Smooth muscle cell of the brain vasculature (primary cell): ENCODE data around the gene ALOX5AP.
A peak's percentile ranks its signal among the peaks of the same experiment; 100 is the strongest.

Experiments used
- DNase-seq: peaks from one replicate; pipeline ENCODE4 v3.0.0-alpha.2; 2012; ENCODE audit warnings: low read depth, low spot score

The ALOX5AP gene

DNA sequence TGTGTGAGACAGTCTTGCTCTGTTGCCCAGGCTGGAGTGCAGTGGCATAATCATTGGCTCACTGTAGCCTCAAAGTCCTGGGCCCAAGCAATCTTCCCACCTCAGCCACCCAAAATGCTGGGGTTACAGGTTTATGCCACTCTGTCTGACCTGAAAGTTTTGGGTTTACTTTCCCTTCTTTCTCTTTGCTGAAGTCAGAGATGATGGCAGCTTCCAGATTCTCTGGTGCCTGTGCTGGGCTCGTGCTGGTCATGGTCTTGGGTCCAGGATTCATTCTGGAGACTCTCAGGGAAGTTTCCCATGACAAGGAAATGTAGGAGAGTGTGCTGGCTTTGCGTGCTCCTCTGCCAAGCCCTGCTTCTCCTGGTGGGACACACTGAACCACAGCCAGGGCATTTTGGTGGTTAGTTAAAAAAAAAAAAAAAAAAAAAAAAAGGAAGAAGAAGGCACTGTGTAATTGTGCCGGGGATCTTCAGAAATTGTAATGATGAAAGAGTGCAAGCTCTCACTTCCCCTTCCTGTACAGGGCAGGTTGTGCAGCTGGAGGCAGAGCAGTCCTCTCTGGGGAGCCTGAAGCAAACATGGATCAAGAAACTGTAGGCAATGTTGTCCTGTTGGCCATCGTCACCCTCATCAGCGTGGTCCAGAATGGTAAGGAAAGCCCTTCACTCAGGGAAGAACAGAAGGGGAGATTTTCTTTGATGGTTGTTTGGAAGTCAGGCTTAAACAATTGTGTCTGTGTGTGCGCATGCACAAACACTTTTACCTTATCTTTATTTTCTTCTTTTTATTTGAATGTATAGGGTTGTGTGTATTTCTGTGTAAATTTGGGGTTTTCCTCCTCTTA is at the start of gene ALOX5AP:
ALOX5AP (plus strand) TSS at position 519 of the 847 bp plus-strand sequence; CDS start at position 582, 63 bp downstream.
- no peak for DNase-seq

DNA sequence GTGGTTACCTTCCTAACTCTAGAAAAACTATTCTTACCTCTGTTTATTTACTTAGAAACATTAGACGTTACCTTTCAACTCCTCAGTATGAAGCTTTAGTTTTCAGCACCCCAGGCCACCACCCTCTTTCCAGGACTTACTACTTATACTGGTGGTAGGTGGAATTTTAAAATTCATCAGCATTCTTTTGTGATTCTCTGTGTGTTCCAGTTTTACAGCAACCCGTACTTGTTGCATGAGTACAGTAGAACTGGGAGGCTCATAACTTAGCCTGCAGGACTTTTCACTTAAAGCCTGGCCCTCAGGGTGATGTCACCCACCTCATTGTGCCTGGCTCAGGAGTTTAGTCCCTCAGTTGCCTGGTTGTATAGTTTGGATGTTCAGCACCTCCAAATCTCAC is 49.4 kb upstream of the ALOX5AP start:
- no peak for DNase-seq

- no peak for DNase-seq
Measured at GRCh38 chr13:30687601-30688000, 47.7 kb upstream of the ALOX5AP start.

GRCh38 chr13:30689752-30690151 is 45.6 kb upstream of the ALOX5AP start:
- no peak for DNase-seq

DNA sequence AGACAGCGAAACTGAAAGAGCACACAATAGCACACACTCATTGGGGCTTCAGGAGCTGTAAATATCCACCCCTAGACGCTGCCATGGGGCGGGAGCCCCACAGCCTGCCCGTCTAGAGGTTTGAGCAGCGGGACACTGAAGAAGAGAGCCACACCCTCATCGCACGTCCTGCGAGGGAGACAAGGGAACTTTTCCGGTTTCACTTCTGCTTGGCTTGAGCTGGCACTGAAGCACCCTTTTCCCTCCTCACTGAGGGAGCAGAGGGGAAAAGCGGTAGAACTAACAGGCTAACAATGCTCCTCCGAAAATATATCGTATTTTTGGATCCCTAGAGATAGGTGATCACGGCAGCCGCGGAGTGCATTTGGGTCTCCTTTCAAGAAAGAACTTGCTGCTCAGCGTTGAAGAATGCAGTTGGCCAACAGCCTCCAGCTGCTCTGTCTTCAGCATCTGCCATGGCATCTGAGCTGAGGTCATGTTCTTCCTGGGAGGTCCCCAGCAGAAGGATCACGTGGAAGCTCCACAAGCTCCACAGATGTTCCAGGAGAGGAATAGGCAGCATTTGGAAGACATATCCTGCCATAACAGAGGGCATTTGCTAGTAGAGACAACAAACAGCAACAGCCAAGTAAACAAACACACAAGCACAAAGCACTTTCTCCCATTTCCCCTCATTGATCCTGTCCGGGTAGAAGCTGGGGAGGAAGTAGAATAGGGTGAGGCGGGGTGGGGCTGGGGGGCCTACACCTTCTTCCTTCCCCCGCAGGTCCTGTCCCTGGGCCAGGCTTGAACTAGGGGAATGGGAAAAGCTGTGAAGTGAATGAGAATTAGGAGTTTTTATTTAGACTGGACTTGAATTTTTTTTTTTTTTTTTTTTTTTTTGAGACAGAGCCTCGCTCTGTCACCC is 44.8 kb upstream of the ALOX5AP start:
- peak; percentile 94 for DNase-seq

DNA sequence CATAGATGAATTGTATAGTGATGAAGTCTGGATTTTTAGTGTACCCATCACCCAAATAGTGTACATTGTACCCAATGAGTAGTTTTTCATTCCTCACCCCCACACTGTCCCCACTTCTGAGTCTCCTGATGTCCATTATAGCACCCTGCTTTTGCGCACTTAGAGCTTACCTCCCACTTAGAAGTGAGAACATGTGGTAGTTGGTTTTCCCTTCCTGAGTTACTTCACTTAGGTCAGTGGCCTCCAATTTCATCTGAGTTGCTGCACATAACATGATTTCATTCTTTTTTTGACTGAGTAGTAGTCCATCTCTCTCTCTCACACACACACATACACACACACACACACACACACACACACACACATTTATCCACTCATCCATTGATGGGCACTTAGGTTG is 43.2 kb upstream of the ALOX5AP start:
- no peak for DNase-seq

GRCh38 chr13:30696278-30697176 is 38.8 kb upstream of the ALOX5AP start:
- DNase-seq = no peak

GRCh38 chr13:30697177-30697953 is 38.0 kb upstream of the ALOX5AP start:
- no peak for DNase-seq

- no peak for DNase-seq
Measured at GRCh38 chr13:30697996-30698401, 37.3 kb upstream of the ALOX5AP start.

DNA sequence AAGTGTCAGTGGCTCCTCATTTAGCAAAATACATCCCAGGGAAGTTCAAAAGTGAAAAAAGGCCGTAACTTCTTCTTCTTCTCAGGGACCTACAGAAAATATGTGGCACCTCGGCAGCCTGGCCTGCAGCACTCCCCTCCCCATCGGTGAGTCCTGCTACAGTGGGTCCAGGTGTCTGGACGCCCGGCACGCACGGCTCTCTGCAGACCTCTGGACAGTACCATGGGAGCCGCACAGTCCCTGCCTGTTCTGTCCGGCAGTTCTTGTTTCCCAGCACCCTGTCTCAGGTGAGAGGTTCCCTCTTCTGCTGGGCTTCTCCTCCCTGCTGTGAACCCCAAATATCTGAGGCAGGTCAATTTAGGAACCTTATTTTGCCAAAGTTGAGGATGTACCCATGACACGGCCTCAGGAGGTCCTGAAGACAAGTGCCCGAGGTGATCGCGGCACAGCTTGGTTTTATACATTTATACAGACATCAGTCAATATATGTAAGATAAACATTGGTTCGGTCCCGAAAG is 36.8 kb upstream of the ALOX5AP start:
- no peak for DNase-seq

DNA sequence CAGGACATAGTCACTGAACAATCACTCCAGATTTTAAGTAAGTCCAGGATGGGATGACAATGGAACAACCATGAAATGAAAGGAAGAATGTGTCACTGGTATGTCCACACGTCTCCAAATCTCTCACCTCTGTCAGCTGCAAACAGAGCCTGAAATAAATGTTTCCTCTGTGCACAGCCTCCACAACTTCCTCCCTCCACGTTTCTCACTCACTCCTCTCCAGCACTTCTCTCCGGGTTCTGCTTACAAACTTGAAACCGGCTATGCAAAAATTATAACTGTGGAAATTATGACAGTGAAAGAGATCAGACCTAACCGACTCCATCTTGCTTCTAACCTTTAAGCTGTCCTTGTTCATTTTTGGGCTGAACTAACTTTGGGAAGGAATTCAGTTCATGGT is 35.0 kb upstream of the ALOX5AP start:
- no peak for DNase-seq

- DNase-seq = no peak
Measured at GRCh38 chr13:30702006-30702405, 33.3 kb upstream of the ALOX5AP start.

DNA sequence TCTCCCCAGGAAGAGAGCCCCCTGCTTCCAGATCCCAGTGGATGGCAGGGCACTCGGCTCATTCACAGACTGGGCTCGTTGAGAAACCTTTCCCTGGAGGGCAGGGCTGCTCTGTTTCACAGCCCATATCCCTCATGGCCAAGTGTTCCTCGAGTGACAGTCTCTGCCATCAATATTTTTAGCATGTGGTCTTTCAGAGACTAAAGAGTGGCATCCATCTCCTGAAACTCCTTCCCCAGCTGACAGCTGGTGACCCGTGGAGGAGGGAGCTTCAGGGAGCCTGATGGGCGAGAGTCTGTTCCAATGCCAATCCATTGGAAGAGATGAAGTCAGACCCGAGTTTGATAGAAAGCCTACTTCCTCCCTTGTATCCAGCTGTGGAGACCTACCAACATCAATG is 30.7 kb upstream of the ALOX5AP start:
- no peak for DNase-seq

- no peak for DNase-seq
Measured at GRCh38 chr13:30705680-30706079, 29.7 kb upstream of the ALOX5AP start.

DNA sequence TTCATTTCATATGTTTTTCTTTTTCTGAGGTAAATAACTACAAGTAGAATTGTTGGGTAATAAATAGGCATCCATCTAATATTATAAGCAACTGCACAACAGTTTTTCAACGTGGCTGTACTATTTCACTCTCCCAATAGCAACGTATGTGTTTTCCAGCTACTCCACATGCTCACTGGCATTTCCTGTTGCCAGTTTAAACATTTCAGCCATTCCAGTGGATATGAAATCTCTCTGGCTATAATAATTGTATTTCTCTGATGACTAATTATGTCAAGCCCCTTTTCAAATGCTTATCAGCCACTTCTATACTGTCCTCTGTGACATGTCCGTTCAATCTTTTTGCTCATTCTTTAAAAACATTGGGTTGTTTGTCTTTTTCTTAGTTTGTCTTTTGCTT is 26.8 kb upstream of the ALOX5AP start:
- no peak for DNase-seq

DNA sequence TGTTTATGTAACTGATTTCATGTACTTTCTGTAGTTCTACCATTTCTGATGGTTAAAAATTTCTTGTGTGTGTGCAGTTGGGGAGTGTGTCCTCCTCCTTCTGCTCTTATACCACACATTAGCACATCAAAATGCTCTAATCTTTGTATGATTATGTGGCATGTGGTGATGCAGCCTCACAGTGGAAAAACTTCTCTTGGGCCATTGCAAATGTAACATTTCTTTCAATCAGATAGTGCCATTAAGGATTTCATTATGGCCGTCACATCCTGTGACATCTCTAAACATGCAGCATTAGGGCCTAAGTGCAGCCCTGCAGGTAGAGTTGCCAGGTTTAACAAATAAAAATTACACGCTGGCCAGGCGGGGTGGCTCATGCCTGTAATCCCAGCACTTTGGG is 24.9 kb upstream of the ALOX5AP start:
- DNase-seq = no peak

- no peak for DNase-seq
Measured at GRCh38 chr13:30711375-30711774, 24.0 kb upstream of the ALOX5AP start.

- no peak for DNase-seq
Measured at GRCh38 chr13:30711837-30712236, 23.5 kb upstream of the ALOX5AP start.

GRCh38 chr13:30712536-30713532 is 22.5 kb upstream of the ALOX5AP start:
- no peak for DNase-seq
